Osteocyte (in vitro differentiated cells): ENCODE data around the gene RBPJ. TPM values are rescaled to one million over a fixed set of nuclear protein-coding genes. Genes with fewer than 3 reads are reported as not detected.

Experiments used
- DNase-seq: peaks from one replicate; pipeline ENCODE4 v3.0.0; 2021; ENCODE audit warnings: mixed read lengths; ENCODE audit not compliant: unreplicated experiment; ENCODE audit errors: extremely low spot score
- H3K27ac Mint-ChIP-seq: one replicate; pipeline ENCODE4 v1.8.0; 2021; ENCODE audit warnings: mild to moderate bottlenecking, mixed read lengths; ENCODE audit not compliant: unreplicated experiment
- H3K27me3 Mint-ChIP-seq: one replicate; pipeline ENCODE4 v1.8.0; 2021; ENCODE audit warnings: mixed read lengths; ENCODE audit not compliant: unreplicated experiment
- H3K36me3 Mint-ChIP-seq: one replicate; pipeline ENCODE4 v1.8.0; 2021; ENCODE audit warnings: mixed read lengths; ENCODE audit not compliant: unreplicated experiment
- H3K4me1 Mint-ChIP-seq: one replicate; pipeline ENCODE4 v1.8.0; 2021; ENCODE audit warnings: mixed read lengths; ENCODE audit not compliant: unreplicated experiment
- H3K4me3 Mint-ChIP-seq: one replicate; pipeline ENCODE4 v1.8.0; 2021; ENCODE audit warnings: mild to moderate bottlenecking, moderate library complexity, mixed read lengths; ENCODE audit not compliant: unreplicated experiment
- H3K9me3 Mint-ChIP-seq: one replicate; pipeline ENCODE4 v1.8.0; 2021; ENCODE audit warnings: mixed read lengths; ENCODE audit not compliant: unreplicated experiment
- CTCF ChIP-seq: fragments of 200-600 bp; sonication (generic); IDR thresholded peaks from 2 replicates; pipeline ENCODE4 v1.5.0; 2021; ENCODE audit warnings: antibody characterized with exemption, mild to moderate bottlenecking, moderate library complexity
- total RNA-seq: library from RNA; stranded (reverse); gene quantifications from 2 replicates; pipeline ENCODE4 v1.2.1, GENCODE V29; 2021

Gene RBPJ
- total RNA-seq, 1 donor from 2014 or later = 79.8 TPM

DNA sequence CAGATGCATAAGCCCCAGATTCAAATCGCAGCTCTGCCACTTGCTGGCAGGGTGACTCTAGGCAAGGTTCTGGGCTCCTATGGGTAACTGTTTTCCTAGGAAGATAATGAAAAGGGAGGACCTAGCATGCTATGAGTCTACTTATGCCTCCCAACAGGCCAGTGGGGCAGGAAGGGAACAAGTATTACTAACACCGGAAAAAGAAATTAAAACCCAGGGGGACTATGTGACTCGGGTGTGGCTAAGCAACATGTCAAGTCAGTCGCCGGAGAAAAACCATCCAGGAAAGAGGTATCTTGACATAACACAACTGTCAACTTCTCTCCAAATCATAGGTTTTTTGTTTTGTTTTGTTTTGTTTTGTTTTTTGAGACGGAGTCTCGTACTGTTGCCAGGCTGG is 45.5 kb upstream of the RBPJ start:
- TF ChIP-seq CTCF = no peak
- Mint-ChIP-seq H3K27me3 (no peaks in the 10 kb centered on the region), H3K27ac (no peak overlapping the region), H3K4me1 (peaks cover 5% of the 10 kb centered on the region), H3K9me3 (no peaks in the 10 kb centered on the region), H3K36me3 (no peaks in the 10 kb centered on the region), H3K4me3 (no peak overlapping the region)
- no peak for DNase-seq

GRCh38 chr4:26279446-26279845 is 41.4 kb upstream of the RBPJ start:
- no peaks in the 10 kb centered on the region for H3K9me3 Mint-ChIP-seq
- no peaks in the 10 kb centered on the region for H3K36me3 Mint-ChIP-seq
- H3K27ac Mint-ChIP-seq = no peak overlapping the region
- TF ChIP-seq CTCF = no peak
- DNase-seq = no peak
- H3K4me3 Mint-ChIP-seq = no peak overlapping the region
- peaks cover 15% of the 10 kb centered on the region for H3K4me1 Mint-ChIP-seq
- H3K27me3 Mint-ChIP-seq = no peaks in the 10 kb centered on the region

DNA sequence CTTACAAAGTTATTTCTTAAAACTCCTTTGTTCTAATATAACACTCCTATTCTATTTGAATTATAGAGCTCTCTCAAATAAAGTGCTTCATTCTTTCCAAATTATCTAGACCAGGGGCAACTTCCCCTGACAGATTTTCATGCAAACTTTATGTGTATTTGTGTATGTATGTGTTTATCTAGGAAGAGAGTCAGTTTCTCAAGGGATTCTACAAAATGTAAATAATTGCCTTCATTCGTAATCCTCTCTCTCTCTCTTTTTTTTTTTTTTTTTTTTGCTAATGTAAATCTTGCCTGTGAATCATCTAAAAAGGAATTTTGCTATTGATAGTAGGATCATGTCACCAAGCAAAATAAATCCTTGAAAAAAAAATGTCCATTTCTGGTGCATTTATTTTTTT is 38.9 kb upstream of the RBPJ start:
- Mint-ChIP-seq H3K9me3 (no peaks in the 10 kb centered on the region), H3K4me1 (peaks cover 15% of the 10 kb centered on the region), H3K27me3 (no peaks in the 10 kb centered on the region), H3K4me3 (no peak overlapping the region), H3K27ac (peak overlapping the region; percentile 45), H3K36me3 (no peaks in the 10 kb centered on the region)
- DNase-seq = no peak
- no peak for TF ChIP-seq CTCF

- no peak overlapping the region for H3K4me3 Mint-ChIP-seq
- DNase-seq = no peak
- TF ChIP-seq CTCF = no peak
- no peaks in the 10 kb centered on the region for H3K36me3 Mint-ChIP-seq
- H3K27ac Mint-ChIP-seq = no peak overlapping the region
- H3K4me1 Mint-ChIP-seq = peaks cover 23% of the 10 kb centered on the region
- H3K27me3 Mint-ChIP-seq = no peaks in the 10 kb centered on the region
- H3K9me3 Mint-ChIP-seq = no peaks in the 10 kb centered on the region
Measured at GRCh38 chr4:26284536-26284935, 36.3 kb upstream of the RBPJ start.

GRCh38 chr4:26285272-26285671 is 35.5 kb upstream of the RBPJ start:
- Mint-ChIP-seq H3K27ac (no peak overlapping the region), H3K9me3 (no peaks in the 10 kb centered on the region), H3K27me3 (no peaks in the 10 kb centered on the region), H3K4me1 (peaks cover 23% of the 10 kb centered on the region), H3K36me3 (no peaks in the 10 kb centered on the region), H3K4me3 (no peak overlapping the region)
- no peak for TF ChIP-seq CTCF
- no peak for DNase-seq
